Stimulated activated naive CD4-positive, alpha-beta T cell (primary cell): ENCODE measurements around the gene QPCTL.
"Not testable (repeated sequence)": the region's sequence is repeated elsewhere in the genome, so short reads cannot be mapped to it uniquely, and the experiment has no call there.

Experiments used
- DNase-seq, 6 experiments: peaks; one replicate each; lab custom pipeline; 2025; lab: John Stamatoyannopoulos, UW

QPCTL gene

DNA sequence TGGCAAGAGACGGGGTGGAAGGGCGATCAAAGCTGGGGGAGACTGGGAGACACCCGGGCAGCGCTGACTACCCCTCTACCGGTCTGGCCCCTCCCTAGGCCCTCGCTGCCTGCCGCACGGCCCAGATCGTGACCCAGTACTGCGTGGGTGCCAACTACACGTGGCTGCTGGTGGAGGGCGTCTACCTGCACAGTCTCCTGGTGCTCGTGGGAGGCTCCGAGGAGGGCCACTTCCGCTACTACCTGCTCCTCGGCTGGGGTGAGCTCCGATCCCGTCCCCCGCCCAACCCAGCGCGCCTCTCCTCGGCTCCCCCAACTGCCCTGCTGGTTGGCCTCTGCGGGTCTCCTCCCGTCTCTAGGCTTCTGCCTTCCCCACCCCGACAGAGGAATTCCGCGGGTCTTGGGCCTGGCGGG, 15.6 kb upstream of the QPCTL start:
- DNase-seq: peak in 5 of 6 experiments; percentile 51 to 77 (median 65)

DNA sequence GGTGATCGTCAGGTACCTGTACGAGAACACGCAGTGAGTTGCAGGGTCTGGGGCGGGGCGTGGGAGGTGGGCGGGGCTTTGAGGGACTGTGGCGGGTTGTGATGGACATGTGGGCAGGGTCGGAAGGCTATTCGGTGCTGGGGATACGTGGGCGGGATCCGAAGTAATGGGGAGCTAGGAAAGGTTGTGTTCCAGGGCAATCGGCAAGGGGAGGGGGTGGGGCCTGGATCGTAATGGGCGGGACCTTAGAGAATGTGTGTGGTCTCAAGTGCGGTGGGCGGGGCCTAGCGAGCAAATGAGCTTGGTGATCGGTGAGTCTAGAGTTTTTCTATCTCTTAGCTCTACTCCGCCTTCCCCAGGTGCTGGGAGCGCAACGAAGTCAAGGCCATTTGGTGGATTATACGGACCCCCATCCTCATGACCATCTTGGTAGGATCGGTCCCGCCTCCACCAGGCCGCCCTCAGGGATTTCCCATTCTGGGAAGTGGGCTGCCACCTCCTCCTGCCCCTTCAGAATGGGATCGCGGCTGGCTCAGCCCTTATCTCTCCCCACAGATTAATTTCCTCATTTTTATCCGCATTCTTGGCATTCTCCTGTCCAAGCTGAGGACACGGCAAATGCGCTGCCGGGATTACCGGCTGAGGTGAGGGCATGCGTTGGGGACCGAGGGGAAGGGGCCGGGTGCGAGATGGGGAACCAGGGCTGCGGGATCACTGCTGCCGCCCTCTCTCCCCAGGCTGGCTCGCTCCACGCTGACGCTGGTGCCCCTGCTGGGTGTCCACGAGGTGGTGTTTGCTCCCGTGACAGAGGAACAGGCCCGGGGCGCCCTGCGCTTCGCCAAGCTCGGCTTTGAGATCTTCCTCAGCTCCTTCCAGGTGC, 14.9 kb upstream of the QPCTL start:
- peak; percentile 76 to 88 (median 82) for DNase-seq

- DNase-seq: peak; percentile 63 to 85 (median 80)
Observed at GRCh38 chr19:45681391-45682015, 11.0 kb upstream of the QPCTL start.

GRCh38 chr19:45682117-45682516, 10.3 kb upstream of the QPCTL start:
- no peak for DNase-seq

- no peak for DNase-seq
Observed at GRCh38 chr19:45682908-45683307, 9.6 kb upstream of the QPCTL start.

GRCh38 chr19:45685045-45685444, 7.4 kb upstream of the QPCTL start:
- DNase-seq: not testable (repeated sequence)

DNA sequence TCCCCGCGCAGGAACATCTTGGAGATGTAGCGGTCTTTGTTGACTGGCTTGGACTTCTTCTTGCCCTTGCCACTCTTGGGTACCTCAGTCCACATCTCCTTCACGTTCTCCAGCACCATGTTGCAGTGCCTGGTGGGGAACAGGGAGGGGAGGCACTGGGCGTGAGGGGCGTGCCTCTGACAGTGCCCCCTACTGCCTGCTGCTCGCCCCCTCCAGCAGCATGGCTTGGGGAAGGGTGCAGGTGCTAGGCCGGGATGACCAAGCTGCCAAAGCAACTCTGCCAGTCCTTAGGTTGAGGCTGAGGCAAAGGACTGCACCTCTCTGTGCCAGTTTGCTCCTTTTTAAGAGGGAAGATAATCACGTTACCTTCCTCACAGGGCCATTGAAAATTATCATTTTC, 4.9 kb upstream of the QPCTL start:
- no peak for DNase-seq

DNA sequence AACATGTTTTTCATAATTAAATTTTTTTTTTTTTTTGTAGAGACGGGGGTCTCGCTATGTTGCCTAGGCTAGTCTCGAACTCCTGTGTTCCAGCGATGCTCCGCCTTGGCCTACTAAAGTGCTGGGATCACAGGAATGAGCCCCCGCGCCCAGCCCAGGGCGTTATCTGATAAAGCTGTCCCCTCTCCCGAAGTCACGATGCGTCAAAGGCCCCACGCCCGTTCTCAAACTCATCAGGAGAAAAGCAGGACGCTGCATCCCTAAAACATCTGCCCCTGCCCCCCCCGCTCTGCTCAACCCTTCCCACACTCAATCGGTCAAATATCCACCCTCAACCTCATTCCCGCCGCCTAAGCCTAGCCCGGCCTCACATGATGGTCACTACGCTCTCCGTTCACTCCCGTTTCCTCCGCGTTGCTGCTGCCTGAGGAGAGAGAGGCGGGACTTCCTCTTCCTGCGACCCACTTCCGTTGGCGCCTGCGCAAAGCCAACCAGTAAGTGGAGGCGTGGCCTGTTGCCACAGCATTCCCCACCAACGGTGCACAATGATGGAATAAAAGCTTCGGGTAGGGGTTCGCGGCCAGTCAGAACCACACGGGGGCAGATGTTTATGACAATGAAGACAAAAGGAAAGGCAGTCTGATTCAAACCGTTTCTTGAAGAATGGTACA, 815 bp upstream of the QPCTL start, which contains the start of gene SNRPD2:
Gene SNRPD2, minus strand, starts transcription at position 438 of the 671 bp plus-strand sequence. Its CDS starts 65 bp downstream, at position 373.
- DNase-seq: peak; percentile 89 to 100 (median 98)

- DNase-seq: peak; percentile 40 to 73 (median 64)
Observed at GRCh38 chr19:45693106-45693788, 781 bp downstream of the QPCTL start.

DNA sequence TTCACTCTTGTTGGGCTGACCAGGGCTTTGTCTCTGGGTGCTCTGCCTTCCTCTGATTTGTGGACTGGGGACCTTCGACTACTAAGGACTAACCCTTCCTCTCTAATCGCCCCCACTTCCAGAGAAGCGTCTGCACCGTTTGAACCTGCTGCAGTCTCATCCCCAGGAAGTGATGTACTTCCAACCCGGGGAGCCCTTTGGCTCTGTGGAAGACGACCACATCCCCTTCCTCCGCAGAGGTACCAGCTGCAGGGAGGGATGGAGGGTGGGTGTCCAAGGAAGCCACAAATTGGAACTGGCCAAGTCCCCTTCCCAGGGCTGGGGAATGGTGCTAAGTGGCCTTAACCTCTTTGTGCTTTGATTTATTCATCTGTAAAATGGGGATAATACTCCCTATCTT, 9.2 kb downstream of the QPCTL start:
- no peak for DNase-seq

GRCh38 chr19:45705115-45705514, 12.6 kb downstream of the QPCTL start:
- no peak for DNase-seq

- DNase-seq: no peak
Observed at GRCh38 chr19:45705710-45706415, 13.4 kb downstream of the QPCTL start.

- no peak for DNase-seq
Observed at GRCh38 chr19:45710356-45711130, 18.1 kb downstream of the QPCTL start.

- DNase-seq: no peak
Observed at GRCh38 chr19:45711851-45712698, 19.6 kb downstream of the QPCTL start.

GRCh38 chr19:45712699-45713067, 20.2 kb downstream of the QPCTL start:
- no peak for DNase-seq

DNA sequence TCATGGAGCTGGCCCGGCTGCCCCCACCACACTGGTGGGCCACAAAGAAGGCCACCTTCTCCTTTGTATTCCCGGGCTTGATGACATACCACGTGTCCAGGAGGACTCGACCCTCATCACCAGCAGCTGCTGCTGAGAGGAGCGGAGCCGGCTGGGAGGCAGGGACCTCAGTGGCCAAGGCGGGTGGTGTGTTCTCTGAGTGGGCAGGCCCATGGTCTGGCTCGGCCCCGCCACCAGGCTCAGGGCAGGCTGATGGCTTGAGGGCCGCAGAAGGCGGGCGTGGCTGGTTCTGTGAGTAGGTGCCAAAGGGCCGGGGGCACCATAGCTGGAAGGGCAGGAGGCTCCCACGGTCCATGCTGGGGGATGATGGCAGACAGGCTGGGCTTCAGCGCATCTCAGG, 20.7 kb downstream of the QPCTL start:
- DNase-seq: no peak

GRCh38 chr19:45715139-45715538, 22.7 kb downstream of the QPCTL start:
- DNase-seq: no peak

DNA sequence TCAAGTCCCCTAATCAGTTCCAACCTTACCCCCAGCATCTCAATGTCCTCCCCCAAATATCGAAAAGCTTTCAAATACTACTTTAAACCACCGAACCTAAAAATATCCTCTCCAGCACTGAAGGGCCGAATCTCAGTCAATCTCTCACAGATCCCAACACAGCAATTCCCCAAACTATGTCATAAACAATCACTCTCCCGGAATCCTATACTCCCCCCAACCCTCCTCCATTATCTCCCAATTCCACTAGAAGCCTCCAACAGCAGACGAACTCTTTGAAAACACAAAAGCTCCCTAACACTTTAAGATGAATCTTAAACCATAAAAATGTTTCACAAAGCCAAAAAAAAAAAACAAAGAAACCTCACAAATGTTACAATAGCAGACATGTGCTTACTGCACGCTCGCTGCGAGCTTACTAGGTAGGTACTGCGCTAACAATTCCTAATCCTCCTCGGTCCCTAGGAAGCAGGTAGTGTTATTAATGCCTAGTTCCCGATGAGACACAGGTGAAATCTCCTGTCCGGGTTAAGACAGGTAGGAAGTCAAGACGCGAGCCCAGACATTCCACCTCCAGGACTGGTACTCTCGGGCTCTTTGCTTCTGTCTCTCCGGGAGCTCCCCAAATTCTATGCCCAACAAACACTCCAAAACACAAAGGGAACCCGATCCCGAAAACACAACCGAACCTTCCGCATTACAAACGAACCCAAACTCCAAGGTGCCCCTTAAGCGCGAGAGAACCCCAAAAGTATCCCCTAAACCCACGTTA, 24.1 kb downstream of the QPCTL start:
- DNase-seq: peak in 2 of 6 experiments; percentile 31 to 67
